Natural killer cell (primary cell): ENCODE measurements around the gene HSPBP1. TPM values are rescaled to one million over a fixed set of nuclear protein-coding genes. Genes with fewer than 3 reads are reported as not detected.
A peak's percentile ranks its signal among the peaks of the same experiment; 100 is the strongest.

Source experiments
- ATAC-seq, 3 donors: fragments of 150-1000 bp in 2 of 3; fragments of 200-7000 bp in 1 of 3; cut with Tn5 transposase; 1 replicate in 1 of 3; 2 replicates in 2 of 3; pipeline ENCODE4 v1.10.0; 2021; ENCODE audit warnings: mild to moderate bottlenecking in 2 of 3, moderate library complexity in 2 of 3
- DNase-seq, 2 donors: peaks; one replicate each; pipeline versions ENCODE4 v3.0.0 to v3.0.0-alpha.2; 2013 to 2021; ENCODE audit warnings: mixed read lengths in 1 of 2
- H3K27ac ChIP-seq: one replicate; pipeline ENCODE4 v1.5.1; 2013; ENCODE audit warnings: mild to moderate bottlenecking, low read length
- H3K27me3 ChIP-seq: one replicate; pipeline ENCODE4 v1.6.1; 2013; ENCODE audit warnings: low read length; ENCODE audit not compliant: control insufficient read depth, insufficient read depth
- H3K36me3 ChIP-seq: one replicate; pipeline ENCODE4 v1.6.1; 2013; ENCODE audit warnings: low read length; ENCODE audit not compliant: control insufficient read depth, insufficient read depth
- H3K4me1 ChIP-seq: one replicate; pipeline ENCODE4 v1.6.1; 2013; ENCODE audit warnings: low read length; ENCODE audit not compliant: control insufficient read depth, insufficient read depth
- H3K4me3 ChIP-seq: one replicate; pipeline ENCODE4 v1.5.1; 2013; ENCODE audit warnings: low read length
- H3K9me3 ChIP-seq: one replicate; pipeline ENCODE4 v1.6.1; 2013; ENCODE audit warnings: low read length; ENCODE audit not compliant: control insufficient read depth, insufficient read depth
- H3K27ac Mint-ChIP-seq, 2 donors: one replicate each; pipeline ENCODE4 v1.8.0; 2022; ENCODE audit warnings: mild to moderate bottlenecking in 2 of 2, mixed read lengths in 2 of 2, moderate library complexity in 1 of 2
- H3K27me3 Mint-ChIP-seq, 2 donors: one replicate each; pipeline ENCODE4 v1.8.0; 2022; ENCODE audit warnings: low read depth in 2 of 2, mixed read lengths in 2 of 2
- H3K36me3 Mint-ChIP-seq: one replicate; pipeline ENCODE4 v1.8.0; 2022; ENCODE audit warnings: mixed read lengths
- H3K4me1 Mint-ChIP-seq, 2 donors: one replicate each; pipeline ENCODE4 v1.8.0; 2022; ENCODE audit warnings: mixed read lengths in 2 of 2
- H3K4me3 Mint-ChIP-seq: one replicate; pipeline ENCODE4 v1.8.0; 2022; ENCODE audit warnings: mild to moderate bottlenecking, moderate library complexity, mixed read lengths
- H3K9me3 Mint-ChIP-seq, 2 donors: one replicate each; pipeline ENCODE4 v1.8.0; 2022; ENCODE audit warnings: mixed read lengths in 2 of 2
- WGBS: methylation state at CpG from one replicate; pipeline ENCODE4 v1.1.7; 2013; ENCODE audit warnings: missing lambda C conversion rate; ENCODE audit not compliant: insufficient coverage; 5-methylcytosine and 5-hydroxymethylcytosine counted together
- intact Hi-C: fragments of 100-400 bp; cut with micrococcal nuclease; formaldehyde crosslinking; loops from one replicate; pipeline ENCODE4 v1.14.2; 2022
- total RNA-seq, 4 donors: library from RNA; stranded (reverse); fragments of 120-200 nt in 1 of 4; gene quantifications; one replicate each; pipeline versions ENCODE4 v1.2.3 to v1.2.4, GENCODE V29; 2013 to 2022
- TF ChIP-seq, protein P1 (sequence below): fragments of 200-600 bp; IDR thresholded peaks from one replicate; pipeline ENCODE4 v1.8.0; 2022; ENCODE audit warnings: antibody characterized with exemption

Gene HSPBP1
- total RNA-seq, 3 donors from 2014 or later (not counting 1 experiment from before 2014, with no cell fraction given), result 17.1 to 19.5 (median 18.5) TPM

DNA sequence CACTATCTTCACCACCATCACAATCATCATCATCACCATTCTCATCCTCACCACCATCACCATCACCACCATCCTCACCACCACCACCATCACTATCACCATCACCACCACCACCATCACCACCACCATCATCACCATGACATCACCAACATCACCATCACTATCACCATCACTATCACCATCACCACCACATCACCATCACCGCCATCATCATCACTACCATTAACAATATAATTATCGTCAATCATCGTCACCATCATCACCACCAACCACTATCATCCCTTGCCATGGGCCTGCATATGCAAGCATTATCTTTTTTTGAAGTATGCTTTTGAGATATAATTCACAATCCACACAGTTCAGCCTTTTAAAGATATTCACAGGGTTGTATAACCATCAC lies 13.5 kb downstream of the HSPBP1 start:
- Histone ChIP-seq H3K4me3 (no peak overlapping the region), H3K27ac (peak overlapping the region; percentile 8), H3K4me1 (no peaks in the 10 kb centered on the region), H3K9me3 (no peaks in the 10 kb centered on the region), H3K27me3 (no peaks in the 10 kb centered on the region), H3K36me3 (no peaks in the 10 kb centered on the region)
- intact Hi-C loops, result no loop called here
- TF ChIP-seq, protein P1, sequence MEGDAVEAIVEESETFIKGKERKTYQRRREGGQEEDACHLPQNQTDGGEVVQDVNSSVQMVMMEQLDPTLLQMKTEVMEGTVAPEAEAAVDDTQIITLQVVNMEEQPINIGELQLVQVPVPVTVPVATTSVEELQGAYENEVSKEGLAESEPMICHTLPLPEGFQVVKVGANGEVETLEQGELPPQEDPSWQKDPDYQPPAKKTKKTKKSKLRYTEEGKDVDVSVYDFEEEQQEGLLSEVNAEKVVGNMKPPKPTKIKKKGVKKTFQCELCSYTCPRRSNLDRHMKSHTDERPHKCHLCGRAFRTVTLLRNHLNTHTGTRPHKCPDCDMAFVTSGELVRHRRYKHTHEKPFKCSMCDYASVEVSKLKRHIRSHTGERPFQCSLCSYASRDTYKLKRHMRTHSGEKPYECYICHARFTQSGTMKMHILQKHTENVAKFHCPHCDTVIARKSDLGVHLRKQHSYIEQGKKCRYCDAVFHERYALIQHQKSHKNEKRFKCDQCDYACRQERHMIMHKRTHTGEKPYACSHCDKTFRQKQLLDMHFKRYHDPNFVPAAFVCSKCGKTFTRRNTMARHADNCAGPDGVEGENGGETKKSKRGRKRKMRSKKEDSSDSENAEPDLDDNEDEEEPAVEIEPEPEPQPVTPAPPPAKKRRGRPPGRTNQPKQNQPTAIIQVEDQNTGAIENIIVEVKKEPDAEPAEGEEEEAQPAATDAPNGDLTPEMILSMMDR, result no peak
- H3K36me3 Mint-ChIP-seq, result no peaks in the 10 kb centered on the region
- 92% methylated on average over 3 of the region's 3 CpGs for WGBS
- peaks cover 5% of the 10 kb centered on the region in 2 donors for H3K9me3 Mint-ChIP-seq
- H3K27ac Mint-ChIP-seq, result peak overlapping the region; percentile 29 to 77
- ATAC-seq (peak in 1 of 3 donors; percentile 47), DNase-seq (peak in 1 of 2 donors; percentile 24)
- peak overlapping the region; percentile 10 for H3K4me3 Mint-ChIP-seq
- peaks cover 0 to 9% of the 10 kb centered on the region in 2 donors for H3K4me1 Mint-ChIP-seq
- H3K27me3 Mint-ChIP-seq, result no peaks in the 10 kb centered on the region

DNA sequence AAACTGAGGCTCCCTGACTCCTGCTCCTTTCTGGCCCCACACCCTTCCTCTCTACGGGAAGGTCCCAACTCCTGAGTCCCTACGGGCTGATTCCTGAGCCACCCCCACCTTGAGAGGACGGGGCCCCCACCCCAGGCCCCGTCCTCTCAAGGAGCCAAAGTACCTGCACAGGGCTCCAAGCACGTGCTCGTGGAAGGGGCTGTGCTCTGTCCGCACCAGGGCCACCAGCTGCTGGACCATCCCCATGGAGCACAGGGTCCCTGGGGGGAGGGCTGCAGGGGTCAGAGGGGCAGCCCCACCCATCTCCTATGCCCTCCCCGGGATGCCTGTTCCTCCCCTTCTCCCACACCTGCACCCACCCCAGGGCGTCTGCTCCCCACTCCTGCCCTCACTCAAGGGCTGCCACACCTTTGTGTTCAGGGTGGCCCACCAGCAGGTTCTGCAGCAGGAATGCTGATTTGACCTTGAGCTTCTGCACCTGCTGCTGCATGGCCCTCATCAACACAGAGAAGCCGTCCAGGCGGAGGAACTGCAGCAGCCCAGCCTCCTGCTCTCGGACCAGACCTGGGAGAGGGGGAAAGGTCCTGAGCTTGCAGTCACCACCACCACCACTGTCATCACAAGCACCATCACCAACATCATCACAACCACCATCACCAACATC lies 14.1 kb downstream of the HSPBP1 start:
- Mint-ChIP-seq H3K4me1 (peaks cover 0 to 9% of the 10 kb centered on the region in 2 donors), H3K36me3 (no peaks in the 10 kb centered on the region), H3K27ac (peak overlapping the region; percentile 29 to 77), H3K27me3 (no peaks in the 10 kb centered on the region), H3K4me3 (no peak overlapping the region), H3K9me3 (peaks cover 5% of the 10 kb centered on the region in 2 donors)
- H3K36me3 ChIP-seq, result no peaks in the 10 kb centered on the region
- no peaks in the 10 kb centered on the region for H3K4me1 ChIP-seq
- no peaks in the 10 kb centered on the region for H3K9me3 ChIP-seq
- intact Hi-C loops, result no loop called here
- H3K27ac ChIP-seq, result peak overlapping the region; percentile 8
- ATAC-seq (peak in 2 of 3 donors; percentile 47 to 50), DNase-seq (no peak)
- TF ChIP-seq, protein P1, result no peak
- H3K27me3 ChIP-seq, result no peaks in the 10 kb centered on the region
- 97% methylated on average over 12 of the region's 12 CpGs for WGBS
- H3K4me3 ChIP-seq, result no peak overlapping the region

DNA sequence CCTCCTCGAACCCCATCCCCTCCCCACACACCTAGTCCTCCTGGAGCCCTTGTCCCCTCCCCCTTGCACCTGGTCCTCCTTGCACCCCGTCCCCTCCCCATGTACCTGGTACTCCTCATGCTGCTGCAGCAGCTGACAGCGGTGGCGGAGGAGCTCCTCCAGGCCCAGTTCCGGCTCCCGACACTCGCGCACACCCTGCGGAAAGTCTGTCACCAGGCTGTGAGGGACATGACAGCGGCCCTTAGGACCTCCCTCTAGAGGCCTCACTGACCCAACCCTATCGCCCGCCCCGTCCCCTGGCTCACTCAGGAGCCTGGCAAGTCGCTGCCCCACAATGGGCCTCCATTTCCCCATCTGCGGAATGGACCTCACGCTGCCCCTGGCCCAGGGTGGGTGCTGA lies 14.7 kb downstream of the HSPBP1 start:
- Histone ChIP-seq H3K4me3 (no peak overlapping the region), H3K4me1 (peaks cover 1% of the 10 kb centered on the region), H3K27me3 (no peaks in the 10 kb centered on the region), H3K9me3 (no peaks in the 10 kb centered on the region), H3K27ac (no peak overlapping the region), H3K36me3 (no peaks in the 10 kb centered on the region)
- H3K9me3 Mint-ChIP-seq, result peaks cover 5% of the 10 kb centered on the region in 2 donors
- no peak overlapping the region for H3K27ac Mint-ChIP-seq
- DNase-seq (no peak), ATAC-seq (no peak)
- H3K36me3 Mint-ChIP-seq, result no peaks in the 10 kb centered on the region
- peaks cover 0 to 9% of the 10 kb centered on the region in 2 donors for H3K4me1 Mint-ChIP-seq
- no peaks in the 10 kb centered on the region for H3K27me3 Mint-ChIP-seq
- TF ChIP-seq, protein P1, result no peak
- no peak overlapping the region for H3K4me3 Mint-ChIP-seq
- intact Hi-C loops, result no loop called here
- WGBS, result 97% methylated on average over 16 of the region's 16 CpGs

DNA sequence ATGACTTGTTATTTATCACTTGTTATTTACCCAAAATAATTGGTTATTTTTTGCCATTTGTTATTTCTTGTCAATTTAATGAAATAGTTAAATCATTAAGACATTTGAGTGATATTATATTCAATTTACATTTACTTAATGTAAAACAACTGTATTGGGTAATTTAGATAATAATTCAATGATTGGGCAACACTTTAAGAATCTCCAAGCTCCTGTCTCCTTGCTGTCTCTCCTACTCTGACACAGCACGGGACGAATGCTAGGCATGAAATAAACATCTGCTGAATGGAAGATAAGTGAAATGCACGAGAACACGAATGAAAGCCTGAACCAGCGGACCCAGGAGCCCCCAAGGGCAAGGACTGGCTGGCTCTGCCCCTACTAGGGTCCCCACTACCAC lies 15.4 kb downstream of the HSPBP1 start:
- 98% methylated on average over 5 of the region's 5 CpGs for WGBS
- intact Hi-C loops, result no loop called here
- H3K27me3 ChIP-seq, result no peaks in the 10 kb centered on the region
- peaks cover 5% of the 10 kb centered on the region in 2 donors for H3K9me3 Mint-ChIP-seq
- no peak overlapping the region for H3K27ac ChIP-seq
- ATAC-seq (no peak), DNase-seq (no peak)
- no peaks in the 10 kb centered on the region for H3K27me3 Mint-ChIP-seq
- H3K4me3 ChIP-seq, result no peak overlapping the region
- H3K4me1 ChIP-seq, result peaks cover 8% of the 10 kb centered on the region
- peaks cover 3 to 11% of the 10 kb centered on the region in 2 donors for H3K4me1 Mint-ChIP-seq
- H3K27ac Mint-ChIP-seq, result no peak overlapping the region
- no peak overlapping the region for H3K4me3 Mint-ChIP-seq
- no peaks in the 10 kb centered on the region for H3K36me3 Mint-ChIP-seq
- TF ChIP-seq, protein P1, result no peak
- H3K36me3 ChIP-seq, result no peaks in the 10 kb centered on the region
- no peaks in the 10 kb centered on the region for H3K9me3 ChIP-seq
